Right cardiac atrium (tissue), 5 donors: ENCODE data around the gene SUSD6. TPM values are rescaled to one million over a fixed set of nuclear protein-coding genes. Genes with fewer than 3 reads are reported as not detected.

ENCODE experiments used
- ATAC-seq, 2 donors: fragments of 200-7000 bp; cut with Tn5 transposase; one replicate each; pipeline versions ENCODE4 v1.8.0 to v1.9.1; 2020; ENCODE audit warnings: moderate library complexity in 2 of 2, mild to moderate bottlenecking in 1 of 2
- DNase-seq, 3 donors: peaks; one replicate each; pipeline ENCODE4 v3.0.0-alpha.2; 2020
- H3K27ac ChIP-seq: one replicate; pipeline ENCODE4 v1.5.1; 2013; ENCODE audit warnings: mild to moderate bottlenecking, low read length, control low read depth, moderate library complexity
- H3K27me3 ChIP-seq: one replicate; pipeline ENCODE4 v1.6.1; 2013; ENCODE audit not compliant: control insufficient read depth, insufficient read depth
- H3K4me1 ChIP-seq: one replicate; pipeline ENCODE4 v1.6.1; 2013; ENCODE audit warnings: low read length; ENCODE audit not compliant: control insufficient read depth, insufficient read depth
- H3K4me3 ChIP-seq: one replicate; pipeline ENCODE4 v1.5.1; 2013; ENCODE audit warnings: low read length, control low read depth
- H3K9me3 ChIP-seq: one replicate; pipeline ENCODE4 v1.6.1; 2013; ENCODE audit warnings: low read length; ENCODE audit not compliant: control insufficient read depth
- WGBS: extraction: QIAGEN DNeasy Blood & Tissue Kit; methylation state at CpG from one replicate; pipeline ENCODE4 v1.1.7; 2013; 5-methylcytosine and 5-hydroxymethylcytosine counted together
- intact Hi-C, 4 donors: fragments of 100-400 bp; cut with DNase I; formaldehyde crosslinking; loops; one replicate each; pipeline versions ENCODE4 v1.11.0 to v1.14.0; 2022 to 2023
- polyA plus RNA-seq: library from polyadenylated mRNA; stranded (reverse); fragments of 200-250 nt; gene quantifications from one replicate; pipeline ENCODE4 v1.2.3, GENCODE V29; 2013
- total RNA-seq, 4 donors: library from RNA; stranded (reverse); fragmentation: NEBNext Ultra II Directional; extraction: Animal tissue kit (Norgen Biotek cat#: 25700); gene quantifications; one replicate each; pipeline ENCODE4 v1.2.1, GENCODE V29; 2021
- donor health status: healthy with polysubstance abuse.
- donor health status: DM: no; HTN: yes; CAD: no.
- donor health status: DM: no; HTN: no; CAD: no.
- donor health status: DM: no; HTN: yes; CAD: no; lungs with severe emphysema.
- donor health status: DM: yes; HTN: yes; CAD: no.

The SUSD6 gene
- total and polyA plus RNA-seq, 5 donors: 9.1 to 25.9 (median 22.0) TPM

GRCh38 chr14:69750495-69750894, 139.1 kb downstream of the SUSD6 start:
- DNase-seq (no peak), ATAC-seq (no peak)
- Histone ChIP-seq H3K27ac (no peak overlapping the region), H3K4me1 (no peaks in the 10 kb centered on the region), H3K4me3 (no peak overlapping the region), H3K27me3 (no peaks in the 10 kb centered on the region), H3K9me3 (no peaks in the 10 kb centered on the region)
- 96% methylated on average over 2 of the region's 2 CpGs for WGBS
- intact Hi-C loops: no loop called here

- Histone ChIP-seq H3K27ac (no peak overlapping the region), H3K4me3 (no peak overlapping the region), H3K27me3 (no peaks in the 10 kb centered on the region), H3K9me3 (no peaks in the 10 kb centered on the region), H3K4me1 (no peaks in the 10 kb centered on the region)
- intact Hi-C loops: no loop called here
- no peak for DNase-seq
- 51% methylated on average over 1 of the region's 1 CpG for WGBS
- no peak for ATAC-seq
These were observed 141.4 kb downstream of the SUSD6 start for GRCh38 chr14:69752773-69753172.

GRCh38 chr14:69753860-69754259, 142.5 kb downstream of the SUSD6 start:
- Histone ChIP-seq H3K4me3 (no peak overlapping the region), H3K27ac (no peak overlapping the region), H3K9me3 (no peaks in the 10 kb centered on the region), H3K27me3 (no peaks in the 10 kb centered on the region), H3K4me1 (no peaks in the 10 kb centered on the region)
- DNase-seq: no peak
- intact Hi-C loops: no loop called here
- ATAC-seq: no peak
- 92% methylated on average over 1 of the region's 1 CpG for WGBS

- no peak for DNase-seq
- no peak overlapping the region for H3K4me3 ChIP-seq
- H3K27me3 ChIP-seq: no peaks in the 10 kb centered on the region
- intact Hi-C loops: no loop called here
- WGBS: 96% methylated on average over 2 of the region's 2 CpGs
- no peaks in the 10 kb centered on the region for H3K4me1 ChIP-seq
- H3K27ac ChIP-seq: no peak overlapping the region
- ATAC-seq: no peak
- H3K9me3 ChIP-seq: no peaks in the 10 kb centered on the region
These were observed 143.1 kb downstream of the SUSD6 start for GRCh38 chr14:69754487-69754886.

- DNase-seq: no peak
- intact Hi-C loops: no loop called here
These were observed 143.9 kb downstream of the SUSD6 start for GRCh38 chr14:69755296-69755695.

GRCh38 chr14:69755784-69756183, 144.4 kb downstream of the SUSD6 start:
- DNase-seq (no peak), ATAC-seq (no peak)
- Histone ChIP-seq H3K4me3 (no peak overlapping the region), H3K4me1 (no peaks in the 10 kb centered on the region), H3K9me3 (no peaks in the 10 kb centered on the region), H3K27me3 (no peaks in the 10 kb centered on the region), H3K27ac (no peak overlapping the region)
- intact Hi-C loops: no loop called here
- WGBS: 58% methylated on average over 2 of the region's 2 CpGs

More at GRCh38 chr14:69755296-69755695, 143.9 kb downstream of the SUSD6 start:
- Histone ChIP-seq H3K9me3 (no peaks in the 10 kb centered on the region), H3K4me1 (no peaks in the 10 kb centered on the region), H3K27me3 (no peaks in the 10 kb centered on the region), H3K27ac (no peak overlapping the region), H3K4me3 (no peak overlapping the region)
- no peak for ATAC-seq

- no peak for ATAC-seq
- WGBS: 70% methylated on average over 3 of the region's 3 CpGs
- no peak overlapping the region for H3K4me3 ChIP-seq
- H3K4me1 ChIP-seq: no peaks in the 10 kb centered on the region
- no peaks in the 10 kb centered on the region for H3K27me3 ChIP-seq
- intact Hi-C loops: no loop called here
- no peak for DNase-seq
- no peak overlapping the region for H3K27ac ChIP-seq
- H3K9me3 ChIP-seq: no peaks in the 10 kb centered on the region
These were observed 144.9 kb downstream of the SUSD6 start for GRCh38 chr14:69756298-69756697.

- H3K9me3 ChIP-seq: no peaks in the 10 kb centered on the region
- no peaks in the 10 kb centered on the region for H3K4me1 ChIP-seq
- ATAC-seq (peak; percentile 26 to 66), DNase-seq (no peak)
- H3K4me3 ChIP-seq: no peak overlapping the region
- H3K27ac ChIP-seq: no peak overlapping the region
- WGBS: 45% methylated on average over 1 of the region's 1 CpG
- intact Hi-C loops: no loop called here
- H3K27me3 ChIP-seq: no peaks in the 10 kb centered on the region
These were observed 149.4 kb downstream of the SUSD6 start for GRCh38 chr14:69760810-69761209.

GRCh38 chr14:69763761-69764510, 152.5 kb downstream of the SUSD6 start:
- no peak for ATAC-seq
- no peaks in the 10 kb centered on the region for H3K27me3 ChIP-seq
- peaks cover 5% of the 10 kb centered on the region for H3K4me1 ChIP-seq
- no peak for DNase-seq
- no peak overlapping the region for H3K27ac ChIP-seq
- H3K9me3 ChIP-seq: no peaks in the 10 kb centered on the region
- 76% methylated on average over 6 of the region's 6 CpGs for WGBS
- H3K4me3 ChIP-seq: no peak overlapping the region
- intact Hi-C loops: no loop called here

Other genes with a start within 250 kb of the SUSD6 start
- 100 to 1,000 TPM; 112 to 141 (median 127) TPM for gene ERH, start 213.3 kb upstream of the SUSD6 start, total RNA-seq
- gene ERH, start 213.3 kb upstream of the SUSD6 start, polyA plus RNA-seq: 123 TPM
- gene SLC39A9, start 212.9 kb upstream of the SUSD6 start, total RNA-seq: 10 to 100 TPM; 23.7 to 34.5 (median 25.2) TPM
- gene SLC39A9, start 212.9 kb upstream of the SUSD6 start, polyA plus RNA-seq: 10.3 TPM
- gene PLEKHD1, start 126.9 kb upstream of the SUSD6 start, total RNA-seq: under 1 TPM; 0.06 to 0.20 (median 0.12) TPM
- 0.07 TPM for gene PLEKHD1, start 126.9 kb upstream of the SUSD6 start, polyA plus RNA-seq
- not detected for gene CCDC177, start 36.7 kb upstream of the SUSD6 start, total RNA-seq
- gene CCDC177, start 36.7 kb upstream of the SUSD6 start, polyA plus RNA-seq: not detected
- gene SRSF5, start 155.5 kb downstream of the SUSD6 start, total RNA-seq: 100 to 1,000 TPM; 210 to 259 (median 237) TPM
- gene SRSF5, start 155.5 kb downstream of the SUSD6 start, polyA plus RNA-seq: 279 TPM
- not detected for gene SLC10A1, start 185.6 kb downstream of the SUSD6 start, total RNA-seq
- gene SLC10A1, start 185.6 kb downstream of the SUSD6 start, polyA plus RNA-seq: not detected